NCI-H1105 treated with DMSO at 0.1 percent for 48 hours (cell line): Measurements from ENCODE around the gene SMG6.

Experiments
- DNase-seq: peaks from one replicate; lab custom pipeline; 2025; lab: John Stamatoyannopoulos, UW

The SMG6 gene

GRCh38 chr17:2102931-2103809 lies 200.4 kb downstream of the SMG6 start:
- no peak for DNase-seq

DNA sequence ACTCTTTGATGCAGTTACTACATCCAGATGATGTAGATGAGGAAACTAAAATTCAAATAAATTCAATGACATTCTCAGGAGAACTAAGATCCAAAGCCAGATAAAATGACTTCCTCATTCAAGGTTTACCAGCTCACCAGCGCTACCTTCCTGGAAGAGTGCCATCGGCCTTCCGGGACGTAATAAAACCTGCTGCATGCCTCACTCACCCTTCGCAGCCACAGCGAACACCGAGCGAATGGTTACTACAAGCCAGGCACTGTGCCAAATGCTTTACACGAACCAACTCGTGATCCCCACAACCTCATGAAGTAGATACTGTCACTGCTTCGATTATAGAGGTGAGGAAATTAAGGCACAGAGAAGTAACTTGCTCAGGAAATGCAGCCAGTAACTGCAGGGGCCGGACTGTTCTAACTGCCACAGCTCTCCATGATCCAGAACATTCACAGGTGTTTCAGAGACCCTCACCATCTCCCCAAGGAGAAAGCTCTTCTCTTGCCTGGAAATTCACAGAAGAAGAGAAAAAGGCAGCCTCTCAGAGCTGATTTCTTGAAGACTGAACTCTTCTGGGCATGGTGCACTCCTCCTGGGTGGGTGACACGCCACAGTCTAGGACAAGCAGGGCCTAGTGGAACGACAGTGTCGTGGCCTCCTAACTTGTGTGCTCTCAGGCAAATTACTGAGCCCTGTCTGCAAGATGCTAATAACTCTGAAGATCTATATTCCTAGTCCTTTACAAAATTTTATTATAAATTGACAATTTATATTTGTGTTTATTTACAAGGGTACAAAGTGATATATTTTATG lies 201.9 kb downstream of the SMG6 start:
- peak; percentile 79 for DNase-seq

GRCh38 chr17:2095536-2095910 lies 208.1 kb downstream of the SMG6 start:
- DNase-seq = no peak

DNA sequence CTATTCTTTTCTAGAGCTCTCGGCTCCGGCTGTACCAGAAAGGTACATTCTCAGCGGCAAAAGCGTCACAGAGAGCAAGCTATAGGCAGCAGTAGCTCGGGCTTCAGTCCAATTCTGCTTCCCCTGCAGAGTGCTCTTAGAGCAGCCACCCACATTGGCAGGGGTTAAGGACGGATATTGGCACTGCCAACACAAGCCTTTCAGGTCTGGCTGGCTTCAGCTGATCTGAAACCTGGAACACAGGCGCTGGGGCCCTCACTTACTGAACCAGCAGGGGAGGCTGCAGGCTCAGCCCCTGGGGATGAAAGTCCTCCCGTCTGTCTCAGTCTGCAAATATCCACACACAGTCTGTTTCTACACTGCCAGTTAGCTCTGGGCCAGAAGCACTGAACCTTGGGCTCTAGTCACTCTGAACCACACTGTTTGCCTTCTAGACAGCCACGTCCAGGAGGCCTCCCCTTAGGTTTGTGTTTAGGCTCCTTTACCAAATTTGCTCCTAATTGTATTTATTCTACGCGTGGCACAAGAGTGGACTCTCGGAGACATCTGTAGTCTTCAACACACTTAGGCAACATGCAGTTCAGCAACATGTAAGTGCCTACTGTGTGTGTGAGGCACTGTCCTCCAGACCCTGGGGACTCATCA lies 208.6 kb downstream of the SMG6 start:
- DNase-seq = peak; percentile 4

- DNase-seq = peak; percentile 6
These were observed 210.2 kb downstream of the SMG6 start for GRCh38 chr17:2093349-2093748.

DNA sequence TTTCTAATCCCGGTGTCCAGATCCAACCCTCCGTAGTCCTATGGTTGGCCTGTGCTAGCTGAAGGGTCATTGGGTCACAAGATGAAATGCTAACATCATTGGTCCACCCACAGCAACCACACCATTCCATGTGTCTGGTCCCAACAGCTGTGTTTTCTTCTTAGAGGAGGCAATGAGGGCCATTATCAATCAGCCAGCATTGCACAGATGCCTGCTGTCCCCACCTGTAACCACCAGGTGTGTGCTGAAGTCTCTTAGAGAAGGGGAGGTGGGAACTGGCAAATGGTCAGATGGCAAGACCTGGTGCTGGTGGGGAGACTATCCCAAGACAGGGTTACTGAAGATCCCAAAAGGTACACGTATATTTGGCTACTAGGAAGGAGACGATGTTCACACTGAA lies 211.3 kb downstream of the SMG6 start:
- no peak for DNase-seq

DNA sequence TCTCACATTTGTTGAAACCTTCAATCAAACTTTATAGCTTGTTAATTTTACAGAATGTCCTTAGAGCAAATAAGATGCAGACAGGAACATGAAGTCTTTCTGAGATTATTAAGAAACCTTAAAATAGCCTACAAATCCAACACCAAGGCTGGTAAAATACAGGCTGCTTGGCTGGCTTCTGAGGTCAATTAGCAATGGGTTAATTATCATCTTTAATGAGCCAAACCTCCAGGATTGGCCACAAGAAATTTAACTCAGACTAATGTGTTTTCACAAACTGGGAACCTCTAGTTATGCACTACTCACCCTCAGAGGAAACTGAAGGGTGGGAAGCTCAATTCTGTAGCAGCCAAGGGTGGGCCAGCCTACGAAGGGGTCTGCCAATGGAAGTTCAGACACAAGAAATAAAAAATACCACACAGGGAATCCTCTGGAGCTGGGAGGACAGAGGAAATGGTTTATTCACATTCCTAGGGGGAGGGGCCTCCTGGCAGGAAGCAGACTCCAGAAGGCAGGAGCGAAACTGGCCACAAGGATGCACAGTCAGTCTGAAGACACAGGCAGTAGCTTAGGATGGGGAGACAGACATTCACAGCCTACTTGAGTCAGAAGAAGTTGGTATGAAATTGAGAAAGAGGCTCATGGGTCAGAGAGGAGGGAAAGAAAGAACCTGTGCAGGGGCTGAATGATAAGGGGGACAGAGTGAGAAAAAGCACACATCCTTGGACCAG lies 212.6 kb downstream of the SMG6 start:
- DNase-seq = no peak

- DNase-seq = no peak
These were observed 213.4 kb downstream of the SMG6 start for GRCh38 chr17:2090210-2090641.

DNA sequence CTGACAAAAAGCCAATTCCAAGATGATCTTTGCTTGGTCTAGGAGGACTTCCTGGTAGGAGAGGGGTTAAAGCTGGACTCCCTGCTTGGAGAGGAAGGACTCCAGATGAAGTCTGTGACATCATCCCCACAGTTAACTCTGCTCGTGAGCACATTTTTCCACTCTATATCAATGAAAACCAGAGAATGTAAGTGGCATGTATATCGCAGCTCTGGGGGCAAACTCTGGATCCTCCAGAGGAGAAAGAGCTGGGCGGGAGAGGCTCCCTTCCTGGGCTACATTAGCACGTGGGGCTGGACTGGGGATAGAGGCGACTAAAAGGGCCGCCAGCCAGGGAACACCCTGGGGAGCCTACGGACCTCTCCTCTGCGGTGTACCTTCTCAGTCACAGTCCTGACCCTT lies 214.6 kb downstream of the SMG6 start:
- no peak for DNase-seq

GRCh38 chr17:2087597-2088211 lies 215.9 kb downstream of the SMG6 start:
- DNase-seq = no peak

DNA sequence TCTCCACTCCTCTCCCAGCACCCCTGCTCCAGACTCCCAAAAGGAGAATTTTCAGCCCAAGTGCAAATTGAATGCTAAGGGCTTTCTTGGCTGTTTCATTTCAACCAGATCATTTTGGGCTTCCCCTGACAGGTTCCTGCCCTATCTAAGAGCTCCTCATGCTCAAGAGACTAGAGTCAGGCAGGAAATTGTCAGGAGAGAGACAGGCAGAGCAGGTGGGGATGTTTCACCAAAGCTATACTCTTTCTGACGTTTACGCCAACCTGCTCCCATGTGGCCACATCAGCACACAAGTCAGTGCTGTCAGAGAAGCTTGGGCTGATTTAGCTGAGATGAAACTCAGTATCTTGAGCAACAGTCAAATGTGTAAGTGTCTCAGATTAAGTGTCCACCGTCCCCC lies 217.3 kb downstream of the SMG6 start:
- DNase-seq = no peak

GRCh38 chr17:2085648-2085949 lies 218.0 kb downstream of the SMG6 start:
- DNase-seq = no peak

DNA sequence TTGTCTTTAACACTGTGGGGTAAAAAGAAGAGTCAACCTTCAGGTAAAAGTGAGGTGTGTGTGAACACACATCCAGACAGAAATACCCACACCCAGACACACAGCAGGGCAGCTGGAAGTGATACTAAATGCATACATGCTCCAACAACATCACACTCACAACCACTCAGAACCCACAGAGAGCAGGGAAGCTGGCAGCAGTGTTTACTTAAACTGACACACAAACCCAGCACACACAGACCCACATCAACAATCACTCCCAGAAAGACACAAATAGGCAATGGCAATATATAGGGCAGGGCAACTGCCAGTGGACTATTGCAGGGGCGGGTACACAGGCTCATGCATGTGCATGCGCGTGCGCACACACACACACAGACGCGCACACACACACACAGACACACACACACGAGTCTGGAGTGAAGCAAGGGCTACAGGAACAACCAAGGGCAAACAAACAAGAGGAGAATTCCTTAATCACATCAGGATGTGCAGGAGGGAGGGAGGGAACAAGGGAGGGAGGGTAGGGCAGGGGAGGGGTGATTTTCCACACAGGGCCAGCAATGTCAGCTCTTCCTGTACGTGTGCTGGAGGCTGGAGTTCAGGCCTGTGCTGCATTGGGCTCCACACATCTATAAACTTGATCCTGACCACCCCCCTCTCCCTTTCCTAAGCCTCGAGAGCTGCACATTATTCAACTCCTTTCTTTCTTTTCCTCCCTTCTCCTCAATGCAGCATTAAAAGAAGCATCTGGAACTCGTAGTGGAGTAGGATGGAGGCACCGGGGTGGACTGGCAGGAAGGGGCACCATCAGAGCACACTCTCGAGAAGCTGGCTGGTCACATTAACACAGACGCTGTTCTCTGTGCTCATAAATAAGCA lies 218.6 kb downstream of the SMG6 start:
- DNase-seq = no peak

GRCh38 chr17:2084036-2084765 lies 219.4 kb downstream of the SMG6 start:
- DNase-seq = no peak

GRCh38 chr17:2083613-2084035 lies 220.0 kb downstream of the SMG6 start:
- no peak for DNase-seq

- no peak for DNase-seq
These were observed 221.4 kb downstream of the SMG6 start for GRCh38 chr17:2082003-2082781.

GRCh38 chr17:2081564-2081963 lies 222.0 kb downstream of the SMG6 start:
- no peak for DNase-seq

- no peak for DNase-seq
These were observed 226.5 kb downstream of the SMG6 start for GRCh38 chr17:2077040-2077439.
